PC-9 (cell line): ENCODE measurements around the gene NELFA. TPM values are rescaled to one million over a fixed set of nuclear protein-coding genes. Genes with fewer than 3 reads are reported as not detected.
"Not testable (repeated sequence)": the region's sequence is repeated elsewhere in the genome, so short reads cannot be mapped to it uniquely, and the experiment has no call there.

Experiments used
- BruUV-seq: library from RNA; stranded (reverse); fragments of 400-500 nt; replicated peaks from 2 replicates; lab custom pipeline; 2021; lab: Mats Ljungman, UMichigan
- CTCF ChIA-PET: fragments of 300-600 bp; sonication (Branson Sonifier 250); formaldehyde crosslinking; loops from one replicate; lab custom pipeline; 2022; ENCODE audit warnings: antibody characterized with exemption; lab: Charles Lee
- POLR2A ChIA-PET: fragments of 300-600 bp; sonication (Branson Sonifier 250); formaldehyde crosslinking; loops from one replicate; lab custom pipeline; 2022; ENCODE audit warnings: antibody characterized with exemption; ENCODE audit not compliant: unreplicated experiment; lab: Charles Lee
- DNase-seq, 2 experiments: peaks; one replicate each; pipeline versions ENCODE4 v3.0.0 to v3.0.0-alpha.2; 2015 to 2022; ENCODE audit warnings: mixed read lengths in 1 of 2
- H2AFZ ChIP-seq: fragments of 200-600 bp; sonication (generic); 2 replicates; pipeline ENCODE4 v1.8.1; 2017; ENCODE audit warnings: antibody characterized with exemption
- H3F3A ChIP-seq: fragments of 200-600 bp; sonication (generic); 2 replicates; pipeline ENCODE4 v1.8.1; 2017; ENCODE audit warnings: antibody characterized with exemption, mild to moderate bottlenecking, low read depth; ENCODE audit not compliant: insufficient read depth
- H3K27ac ChIP-seq: fragments of 200-600 bp; sonication (generic); 2 replicates; pipeline ENCODE4 v1.6.1; 2016; ENCODE audit warnings: mixed run types
- H3K27me3 ChIP-seq: fragments of 200-600 bp; sonication (generic); 2 replicates; pipeline ENCODE4 v1.6.1; 2016; ENCODE audit warnings: low read depth, mixed run types; ENCODE audit not compliant: insufficient read depth
- H3K36me3 ChIP-seq: fragments of 200-600 bp; sonication (generic); 2 replicates; pipeline ENCODE4 v1.6.1; 2016; ENCODE audit warnings: low read depth, mixed run types
- H3K4me1 ChIP-seq: fragments of 200-600 bp; sonication (generic); replicated peaks from 2 replicates; pipeline ENCODE4 v1.6.1; 2016; ENCODE audit warnings: mixed run types; ENCODE audit not compliant: insufficient read depth
- H3K4me2 ChIP-seq: fragments of 200-600 bp; sonication (generic); 2 replicates; pipeline ENCODE4 v1.6.1; 2017; ENCODE audit warnings: mixed run types
- H3K4me3 ChIP-seq: fragments of 200-600 bp; sonication (generic); 2 replicates; pipeline ENCODE4 v1.6.1; 2016; ENCODE audit warnings: mixed run types
- H3K79me2 ChIP-seq: fragments of 200-600 bp; sonication (generic); 2 replicates; pipeline ENCODE4 v1.6.1; 2017; ENCODE audit warnings: low read depth, mixed run types
- H3K9me2 ChIP-seq: fragments of 200-600 bp; sonication (generic); 2 replicates; pipeline ENCODE4 v1.8.1; 2017; ENCODE audit warnings: mild to moderate bottlenecking; ENCODE audit not compliant: insufficient read depth
- H3K9me3 ChIP-seq: fragments of 200-600 bp; sonication (generic); 2 replicates; pipeline ENCODE4 v1.8.1; 2016; ENCODE audit warnings: low read depth; ENCODE audit not compliant: insufficient read depth
- H4K20me1 ChIP-seq: fragments of 200-600 bp; sonication (generic); 2 replicates; pipeline ENCODE4 v1.8.1; 2017; ENCODE audit not compliant: insufficient read depth
- EZH2 ChIP-seq: fragments of 200-600 bp; sonication (generic); IDR thresholded peaks from 2 replicates; pipeline ENCODE4 v1.8.0; 2017; ENCODE audit warnings: antibody characterized with exemption, low read depth
- intact Hi-C: fragments of 100-400 bp; cut with micrococcal nuclease; formaldehyde crosslinking; loops from one replicate; pipeline ENCODE4 v1.10.0; 2022; ENCODE audit not compliant: unreplicated experiment
- total RNA-seq: library from RNA; stranded (reverse); gene quantifications from 2 replicates; pipeline ENCODE4 v1.2.3, GENCODE V29; 2021
- TF ChIP-seq, protein P1 (sequence below): fragments of 200-600 bp; sonication (generic); conservative IDR thresholded peaks from 2 replicates; pipeline ENCODE4 v1.6.1; 2017; ENCODE audit warnings: mixed run types, antibody characterized with exemption, mild to moderate bottlenecking, moderate library complexity

NELFA gene
- total RNA-seq, 1 experiment from 2014 or later, result 52.4 TPM

DNA sequence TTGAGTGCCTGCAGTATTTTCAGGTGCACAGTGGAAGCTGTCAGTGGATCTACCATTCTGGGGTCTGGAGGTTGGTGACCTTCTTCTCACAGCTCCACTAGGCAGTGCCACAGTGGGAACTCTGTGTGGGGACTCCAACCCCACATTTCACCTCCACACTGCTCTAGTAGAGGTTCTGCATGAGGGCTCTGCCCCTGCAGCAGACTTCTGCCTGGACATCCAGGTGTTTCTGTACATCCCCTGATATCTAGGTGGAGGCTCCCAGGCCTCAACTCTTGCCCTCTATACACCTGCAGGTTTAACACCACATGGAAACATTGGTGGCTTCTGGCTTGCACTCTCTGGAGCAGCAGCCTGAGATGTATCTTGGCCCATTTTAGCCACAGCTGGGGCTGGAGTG lies 17.0 kb upstream of the NELFA start:
- TF ChIP-seq, protein P1, sequence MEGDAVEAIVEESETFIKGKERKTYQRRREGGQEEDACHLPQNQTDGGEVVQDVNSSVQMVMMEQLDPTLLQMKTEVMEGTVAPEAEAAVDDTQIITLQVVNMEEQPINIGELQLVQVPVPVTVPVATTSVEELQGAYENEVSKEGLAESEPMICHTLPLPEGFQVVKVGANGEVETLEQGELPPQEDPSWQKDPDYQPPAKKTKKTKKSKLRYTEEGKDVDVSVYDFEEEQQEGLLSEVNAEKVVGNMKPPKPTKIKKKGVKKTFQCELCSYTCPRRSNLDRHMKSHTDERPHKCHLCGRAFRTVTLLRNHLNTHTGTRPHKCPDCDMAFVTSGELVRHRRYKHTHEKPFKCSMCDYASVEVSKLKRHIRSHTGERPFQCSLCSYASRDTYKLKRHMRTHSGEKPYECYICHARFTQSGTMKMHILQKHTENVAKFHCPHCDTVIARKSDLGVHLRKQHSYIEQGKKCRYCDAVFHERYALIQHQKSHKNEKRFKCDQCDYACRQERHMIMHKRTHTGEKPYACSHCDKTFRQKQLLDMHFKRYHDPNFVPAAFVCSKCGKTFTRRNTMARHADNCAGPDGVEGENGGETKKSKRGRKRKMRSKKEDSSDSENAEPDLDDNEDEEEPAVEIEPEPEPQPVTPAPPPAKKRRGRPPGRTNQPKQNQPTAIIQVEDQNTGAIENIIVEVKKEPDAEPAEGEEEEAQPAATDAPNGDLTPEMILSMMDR, result no peak
- TF ChIP-seq EZH2, result no peak
- Histone ChIP-seq H2AFZ (no peak overlapping the region), H3K27me3 (peaks cover 43% of the 10 kb centered on the region; the same call in 1 of the 2 replicates), H4K20me1 (no peaks in the 10 kb centered on the region), H3K36me3 (no peaks in the 10 kb centered on the region), H3K4me1 (no peaks in the 10 kb centered on the region), H3K9me2 (0 out of 2 replicates have a peak, but pooled peaks cover 3% of the 10 kb centered on the region), H3K27ac (no peak overlapping the region), H3K4me3 (no peak overlapping the region), H3F3A (no peaks in the 10 kb centered on the region), H3K9me3 (peaks cover 8% of the 10 kb centered on the region; the same call in 1 of the 2 replicates), H3K4me2 (no peak overlapping the region), H3K79me2 (no peaks in the 10 kb centered on the region)
- ChIA-PET POLR2A (no interaction called here), CTCF (no interaction called here)
- no peak for DNase-seq
- no TSS peak for BruUV-seq
- intact Hi-C loops, result no loop called here

DNA sequence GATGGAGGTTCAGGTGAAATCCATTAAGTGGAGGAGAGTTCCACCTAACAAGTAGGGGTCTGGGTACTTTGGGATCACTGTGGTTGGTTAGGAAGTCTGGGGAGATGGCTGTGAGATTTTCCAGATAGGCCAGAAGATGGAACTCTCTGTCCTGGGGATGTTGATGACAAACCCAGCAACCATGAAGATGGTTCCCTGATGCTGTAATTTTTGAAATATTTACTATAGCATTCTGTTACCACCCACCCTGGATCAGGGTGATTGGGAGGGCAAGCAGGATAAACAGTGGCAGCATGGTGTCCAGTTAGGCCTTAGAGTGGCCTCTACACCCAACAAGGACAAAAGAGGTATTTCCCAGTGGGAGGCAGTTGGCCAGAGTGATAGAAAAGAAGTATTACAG lies 15.9 kb upstream of the NELFA start:
- Histone ChIP-seq H3K4me2 (no peak overlapping the region), H2AFZ (no peak overlapping the region), H3K79me2 (no peaks in the 10 kb centered on the region), H3K4me1 (no peaks in the 10 kb centered on the region), H3K9me3 (peaks cover 8% of the 10 kb centered on the region; the same call in 1 of the 2 replicates), H3K4me3 (no peak overlapping the region), H4K20me1 (no peaks in the 10 kb centered on the region), H3K36me3 (no peaks in the 10 kb centered on the region), H3K27ac (no peak overlapping the region), H3K27me3 (peaks cover 38% of the 10 kb centered on the region; the same call in 1 of the 2 replicates), H3K9me2 (0 out of 2 replicates have a peak, but pooled peaks cover 3% of the 10 kb centered on the region), H3F3A (no peaks in the 10 kb centered on the region)
- DNase-seq, result no peak
- no TSS peak for BruUV-seq
- TF ChIP-seq, protein P1, result no peak
- TF ChIP-seq EZH2, result no peak
- POLR2A ChIA-PET, result no interaction called here
- CTCF ChIA-PET, result no interaction called here
- intact Hi-C loops, result no loop called here

DNA sequence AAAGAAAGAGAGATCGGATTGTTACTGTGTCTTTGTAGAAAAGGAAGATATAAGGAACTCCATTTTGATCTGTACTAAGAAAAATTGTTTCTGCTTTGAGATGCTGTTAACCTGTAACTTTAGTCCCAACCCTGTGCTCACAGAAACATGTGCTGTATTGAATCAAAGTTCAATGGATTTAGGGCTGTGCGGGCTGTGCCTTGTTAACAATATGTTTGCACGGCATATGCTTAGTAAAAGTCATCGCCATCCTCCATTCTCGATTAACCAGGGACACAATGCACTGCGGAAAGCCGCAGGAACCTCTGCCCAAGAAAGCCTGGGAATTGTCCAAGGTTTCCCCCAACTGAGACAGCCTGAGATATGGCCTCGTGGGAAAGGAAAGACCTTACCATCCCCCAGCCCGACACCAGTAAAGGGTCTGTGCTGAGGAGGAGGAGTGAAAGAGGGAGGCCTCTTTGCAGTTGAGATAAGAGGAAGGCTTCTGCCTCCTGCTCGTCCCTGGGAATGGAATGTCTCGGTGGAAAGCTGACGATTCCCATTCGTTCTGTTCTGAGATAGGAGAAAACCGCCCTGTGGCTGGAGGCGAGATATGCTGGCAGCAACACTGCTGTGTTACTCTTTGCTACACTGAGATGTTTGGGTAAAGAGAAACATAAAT lies 12.7 kb upstream of the NELFA start:
- H3K79me2 ChIP-seq, H3K4me1 ChIP-seq, intact Hi-C loops, H2AFZ ChIP-seq, BruUV-seq, H4K20me1 ChIP-seq, H3K9me3 ChIP-seq, H3K4me3 ChIP-seq, DNase-seq, H3K4me2 ChIP-seq, CTCF ChIA-PET, H3K9me2 ChIP-seq, H3K27ac ChIP-seq, H3F3A ChIP-seq, POLR2A ChIA-PET, H3K36me3 ChIP-seq: not testable (repeated sequence)
- H3K27me3 ChIP-seq, result peaks cover 13% of the 10 kb centered on the region; the same call in 1 of the 2 replicates
